GM12878 (cell line): Measurements from ENCODE around the gene BRD3.

ENCODE experiments used
- ATF2 ChIP-seq: IDR thresholded peaks from 2 replicates; pipeline ENCODE4 v1.6.1; 2012; ENCODE audit warnings: low read length, inconsistent platforms
- NRF1 ChIP-seq: conservative IDR thresholded peaks from 2 replicates; pipeline ENCODE4 v1.6.1; 2011; ENCODE audit warnings: mild to moderate bottlenecking, low read depth, low read length, improper control_type of control experiment
- POLR2AphosphoS2 ChIP-seq: IDR thresholded peaks from 2 replicates; pipeline ENCODE4 v1.6.1; 2011; ENCODE audit warnings: low read depth, mild to moderate bottlenecking, low read length, improper control_type of control experiment, moderate library complexity
- POLR2AphosphoS5 ChIP-seq: IDR thresholded peaks from 2 replicates; pipeline ENCODE4 v1.6.1; 2011; ENCODE audit warnings: mild to moderate bottlenecking, low read length, inconsistent platforms

- no peak for TF ChIP-seq POLR2AphosphoS2
- no peak for TF ChIP-seq POLR2AphosphoS5
- TF ChIP-seq NRF1: no peak
- no peak for TF ChIP-seq ATF2
These were observed 34.2 kb downstream of the BRD3 start for GRCh38 chr9:134033516-134034214.
